CD4-positive, alpha-beta T cell treated with Interleukin-1 beta for 1 hour (primary cell): Measurements from ENCODE around the gene ACER3.
"Not testable (repeated sequence)": the region's sequence is repeated elsewhere in the genome, so short reads cannot be mapped to it uniquely, and the experiment has no call there.

Source experiments
- DNase-seq, 2 donors: peaks; one replicate each; pipeline ENCODE4 v3.0.0-alpha.2; 2020 to 2022

Gene ACER3

DNA sequence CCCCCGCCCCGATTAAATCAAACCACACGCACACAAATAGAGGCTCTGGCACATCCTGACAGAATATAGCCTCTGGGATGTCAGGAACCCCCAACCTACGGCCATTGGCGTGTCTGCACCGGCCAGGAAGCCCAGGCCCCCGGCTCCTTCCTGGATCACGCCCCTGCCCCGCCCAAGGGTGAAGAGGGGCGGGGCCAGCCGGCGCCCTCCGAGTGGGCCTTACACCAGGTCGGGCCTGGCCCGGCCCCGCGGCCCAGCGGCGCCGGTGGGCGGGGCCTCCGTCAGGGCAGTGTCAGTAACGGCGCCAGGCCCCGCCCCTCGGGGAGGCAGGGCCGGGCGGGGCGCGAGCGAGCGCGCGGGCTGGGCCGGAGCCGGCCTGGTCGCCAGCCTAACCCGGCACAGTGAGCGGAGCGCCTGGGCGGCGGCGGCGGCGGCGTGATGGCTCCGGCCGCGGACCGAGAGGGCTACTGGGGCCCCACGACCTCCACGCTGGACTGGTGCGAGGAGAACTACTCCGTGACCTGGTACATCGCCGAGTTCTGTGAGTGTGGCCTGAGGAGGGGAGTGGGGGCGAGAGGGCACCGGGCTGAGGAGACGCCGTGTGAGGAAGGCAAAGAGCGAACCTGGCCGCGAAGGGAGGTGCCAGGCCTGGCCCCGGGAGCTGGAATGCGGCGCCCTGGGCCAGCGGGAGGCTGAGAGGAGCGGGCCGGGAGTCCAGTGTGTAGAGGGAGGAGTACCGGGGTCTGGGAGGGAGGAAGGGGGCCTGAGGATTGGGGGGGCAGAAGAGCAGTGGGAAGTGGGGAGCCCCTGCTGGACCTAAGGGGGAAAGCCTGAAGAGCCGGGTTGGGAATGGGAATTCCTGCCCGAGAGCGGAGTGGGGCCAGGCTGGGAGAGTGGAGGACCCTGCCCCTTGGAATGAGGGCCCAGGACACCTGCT is at the start of gene ACER3:
Gene ACER3, plus strand, starts transcription at position 380 of the 937 bp plus-strand sequence. Its CDS starts 59 bp downstream, at position 439.
- peak; percentile 87 to 92 for DNase-seq

DNA sequence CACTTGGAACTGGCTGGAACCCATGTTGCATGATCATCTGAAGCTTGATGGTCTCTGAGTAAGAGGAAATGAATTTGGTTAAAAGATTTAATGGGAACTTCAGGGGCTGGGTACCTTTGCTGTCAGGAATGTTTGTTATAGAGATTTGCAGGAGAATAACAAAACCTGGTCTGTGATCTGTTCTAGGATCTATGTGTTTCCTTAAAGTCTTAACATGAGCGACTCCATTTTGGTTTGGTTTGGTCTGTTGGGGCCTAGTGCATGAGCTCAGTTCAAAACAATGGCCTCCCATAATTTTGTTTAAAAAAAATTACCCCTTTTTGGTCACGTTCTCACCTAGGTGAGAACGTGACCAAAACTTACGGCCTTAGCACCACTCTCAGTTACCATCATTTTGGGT is 49.5 kb upstream of the ACER3 start:
- no peak for DNase-seq

DNA sequence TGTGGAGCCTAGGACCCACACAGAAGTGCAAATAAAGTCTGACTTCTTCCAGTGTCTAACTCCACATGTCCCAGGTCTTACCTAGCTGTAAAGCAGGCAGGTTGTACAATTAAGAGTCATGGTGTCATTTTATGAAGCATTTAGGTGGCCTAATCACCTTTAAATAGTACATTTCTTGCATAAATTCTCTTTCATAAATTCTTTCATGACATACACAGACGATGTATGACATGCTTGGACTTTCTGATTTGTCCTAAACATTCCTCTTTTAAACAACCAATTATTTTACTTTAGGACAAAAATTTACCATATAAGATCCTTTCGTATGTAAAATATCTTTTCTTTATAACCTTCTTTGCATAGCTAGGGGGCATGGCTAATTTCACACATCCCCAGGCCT is 46.3 kb upstream of the ACER3 start:
- DNase-seq = no peak

DNA sequence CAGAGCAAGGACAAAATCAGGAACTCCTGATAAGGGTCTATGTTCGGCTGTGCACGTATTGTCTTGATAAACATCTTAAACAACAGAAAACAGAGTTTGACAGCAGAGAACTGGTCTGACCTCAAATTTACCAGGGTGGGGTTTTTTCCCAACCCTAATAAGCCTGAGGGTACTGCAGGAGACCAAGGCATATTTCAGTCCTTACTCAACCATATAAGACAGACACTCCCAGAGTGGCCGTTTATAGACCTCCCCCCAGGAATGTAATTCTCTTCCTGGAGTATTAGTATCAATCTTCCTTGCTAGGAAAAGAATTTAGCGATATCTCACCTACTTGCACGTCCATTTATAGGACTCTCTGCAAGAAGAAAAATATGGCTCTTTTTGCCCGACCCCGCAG is 45.0 kb upstream of the ACER3 start:
- DNase-seq = not testable (repeated sequence)

DNA sequence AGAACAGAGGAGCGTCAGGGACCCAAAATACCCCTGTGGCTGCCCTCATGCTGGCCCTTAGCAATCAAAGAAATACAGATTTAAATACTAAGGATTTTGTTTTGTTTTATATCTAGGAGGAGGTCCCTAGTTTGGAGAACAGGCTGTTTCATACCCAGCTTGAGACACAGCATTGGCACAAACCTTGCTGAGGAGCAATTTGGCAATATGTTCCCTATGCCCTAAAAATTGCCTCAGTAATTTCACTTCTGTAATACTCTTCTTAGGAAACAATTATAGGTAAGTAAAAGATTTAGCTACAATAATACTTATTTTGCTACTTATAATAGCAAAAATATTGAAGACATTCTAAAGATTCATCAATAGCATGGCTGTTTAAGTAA is 40.5 kb upstream of the ACER3 start:
- DNase-seq = no peak

DNA sequence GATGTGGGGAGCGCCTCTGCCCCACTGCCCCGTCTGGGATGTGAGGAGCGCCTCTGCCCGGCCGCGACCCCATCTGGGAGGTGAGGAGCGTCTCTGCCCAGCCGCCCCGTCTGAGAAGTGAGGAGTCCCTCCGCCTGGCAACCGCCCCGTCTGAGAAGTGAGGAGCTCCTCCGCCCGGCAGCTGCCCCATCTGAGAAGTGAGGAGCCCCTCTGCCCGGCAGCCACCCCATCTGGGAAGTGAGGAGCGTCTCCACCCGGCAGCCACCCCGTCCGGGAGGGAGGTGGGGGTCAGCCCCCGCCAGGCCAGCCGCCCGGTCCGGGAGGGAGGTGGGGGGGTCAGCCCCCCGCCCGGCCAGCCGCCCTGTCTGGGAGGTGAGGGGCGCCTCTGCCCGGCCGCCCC is 39.3 kb upstream of the ACER3 start:
- DNase-seq = not testable (repeated sequence)

DNA sequence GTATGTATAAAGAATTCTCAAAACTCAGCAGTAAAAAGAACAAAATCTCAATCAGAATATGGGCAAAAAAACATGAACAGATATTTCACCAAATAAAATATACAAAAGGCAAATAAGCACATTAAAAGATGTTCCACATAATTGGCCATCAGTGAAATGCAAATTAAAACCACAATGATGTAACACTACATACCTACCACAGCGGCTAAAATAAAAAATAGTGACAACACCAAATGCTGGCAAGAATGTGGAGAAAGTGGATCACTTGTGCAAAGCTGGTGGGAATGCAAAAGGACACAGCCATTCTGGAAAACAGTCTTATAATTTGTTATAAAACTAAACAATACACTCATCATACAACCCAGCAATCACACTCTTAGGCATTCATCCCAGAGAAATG is 38.3 kb upstream of the ACER3 start:
- no peak for DNase-seq

DNA sequence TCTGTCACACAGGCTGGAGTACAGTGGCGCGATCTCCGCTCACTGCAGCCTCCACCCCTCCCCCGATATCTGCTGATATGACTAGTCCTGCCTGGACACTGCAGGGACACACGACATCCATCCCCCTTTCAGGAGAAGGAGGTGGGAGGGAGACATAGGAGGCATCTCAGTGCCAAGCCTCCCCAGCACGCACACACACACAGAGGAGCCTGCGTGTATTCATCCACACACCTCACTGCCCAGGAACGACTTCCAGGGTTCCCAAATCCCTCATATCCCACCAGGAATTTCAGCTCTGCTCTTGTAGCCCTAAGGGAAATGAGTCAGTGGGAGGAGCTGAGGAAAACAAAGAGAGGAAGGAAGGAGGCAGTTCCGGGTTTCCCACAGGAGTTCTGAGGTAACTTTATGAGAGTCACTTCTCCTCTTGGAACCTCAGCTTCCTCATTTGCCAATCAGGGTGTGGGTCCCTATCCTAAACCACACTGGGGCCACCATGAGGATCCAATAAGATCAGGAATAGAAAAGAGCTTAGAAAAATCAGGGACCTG is 37.2 kb upstream of the ACER3 start:
- DNase-seq = no peak

DNA sequence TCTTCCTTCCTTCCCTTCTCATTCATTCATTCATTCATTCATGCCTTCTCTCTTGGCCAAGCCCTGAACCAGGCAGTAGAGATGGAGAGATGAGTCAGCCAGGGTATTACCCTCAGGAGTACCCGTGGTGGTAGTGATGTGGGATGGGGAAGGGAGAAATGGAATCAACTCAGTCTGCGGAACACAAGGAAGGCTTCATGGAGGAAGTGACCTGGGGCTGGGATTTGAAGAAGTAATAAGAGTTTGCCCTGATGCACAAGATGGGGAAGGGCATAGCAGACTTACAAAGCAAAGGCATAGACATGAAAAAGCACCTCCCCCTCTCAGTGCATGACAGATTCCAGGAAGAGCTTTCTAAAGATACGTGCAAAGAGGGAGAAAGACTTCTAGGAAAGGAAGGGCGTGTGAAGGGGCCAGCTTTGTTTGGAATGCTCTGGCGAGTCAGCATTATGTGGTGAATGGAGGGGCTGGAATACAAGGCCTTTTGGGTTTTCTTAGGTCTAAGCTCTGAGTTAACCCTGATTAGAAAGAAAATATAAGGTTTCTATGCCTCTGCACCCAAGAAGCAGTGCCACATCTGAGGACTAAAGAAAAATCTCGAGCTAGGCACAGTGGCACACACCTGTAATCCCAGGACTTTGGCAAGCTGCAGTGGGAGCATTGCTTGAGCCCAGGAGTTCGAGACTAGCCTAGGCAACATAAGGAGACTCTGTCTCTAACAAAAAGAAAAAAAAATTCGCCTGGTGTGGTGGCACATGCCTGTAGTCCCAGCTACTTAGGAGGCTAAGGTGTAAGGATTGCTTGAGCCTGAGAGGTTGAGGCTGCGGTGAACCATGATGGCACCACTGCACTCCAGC is 36.4 kb upstream of the ACER3 start:
- DNase-seq = no peak

DNA sequence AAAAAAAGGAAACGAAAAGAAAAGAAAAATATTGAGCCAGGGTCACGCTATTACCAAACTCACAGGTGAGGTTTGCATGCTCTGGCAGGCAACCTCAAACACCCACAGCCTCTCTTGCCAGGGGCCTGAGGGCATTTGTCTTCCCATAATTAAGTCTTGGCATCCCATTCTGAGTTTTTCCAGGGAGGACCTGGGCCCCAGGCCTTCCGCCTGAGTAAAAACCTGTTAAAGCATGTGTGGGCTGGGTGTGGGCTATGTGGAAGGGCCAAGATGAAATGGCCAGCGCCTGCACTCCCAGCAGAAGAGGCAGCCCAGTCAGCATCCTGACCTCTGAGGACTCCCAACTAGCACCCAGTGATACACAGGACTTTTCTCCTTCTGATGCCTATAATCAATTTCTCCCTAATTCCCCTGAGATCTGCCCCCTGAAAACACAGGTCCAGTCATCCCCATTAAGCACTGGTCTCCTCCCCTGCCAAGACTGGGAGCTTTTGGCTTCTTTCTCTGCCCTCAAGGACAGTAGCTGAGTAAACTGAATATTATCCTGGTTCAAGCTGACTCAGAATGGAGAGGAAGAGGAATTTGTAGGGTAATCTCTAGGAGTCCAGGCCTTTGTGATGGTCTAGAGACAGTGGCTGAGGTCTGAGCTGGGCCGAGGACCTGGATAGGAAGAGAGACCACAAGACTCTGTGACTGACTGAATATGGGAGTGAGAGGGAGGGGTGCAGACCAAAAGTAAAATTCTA is 35.6 kb upstream of the ACER3 start:
- DNase-seq = no peak

DNA sequence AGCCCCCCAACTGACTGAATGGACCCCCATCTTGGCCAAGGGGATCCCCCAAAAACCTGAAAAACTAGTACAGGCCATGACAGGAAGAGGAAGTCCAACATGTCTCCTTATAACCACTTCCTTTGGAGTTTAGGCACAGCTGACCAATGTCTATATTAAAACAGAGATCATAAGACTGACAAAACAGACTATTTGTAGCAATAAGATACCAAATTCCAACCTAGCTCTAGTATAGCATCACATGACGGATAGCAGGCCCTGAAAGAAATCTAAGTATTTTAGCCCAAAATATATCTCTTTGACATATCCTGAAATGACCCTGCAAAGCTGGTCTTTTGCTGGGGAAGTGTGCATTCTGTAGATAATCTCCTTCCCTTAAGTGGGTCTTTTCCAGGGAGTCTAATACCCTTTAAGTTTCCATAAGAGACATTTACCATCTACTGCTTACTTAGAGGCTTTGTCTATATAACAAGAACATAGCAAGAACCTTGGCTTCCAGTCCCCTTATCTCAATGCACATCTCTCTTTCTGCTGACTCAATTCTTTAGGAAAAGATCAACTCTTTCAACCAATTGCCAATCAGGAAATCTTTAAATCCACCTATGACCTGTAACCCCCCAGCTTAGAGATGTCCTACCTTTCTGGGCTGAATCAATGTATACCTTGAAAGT is 34.9 kb upstream of the ACER3 start:
- no peak for DNase-seq

DNA sequence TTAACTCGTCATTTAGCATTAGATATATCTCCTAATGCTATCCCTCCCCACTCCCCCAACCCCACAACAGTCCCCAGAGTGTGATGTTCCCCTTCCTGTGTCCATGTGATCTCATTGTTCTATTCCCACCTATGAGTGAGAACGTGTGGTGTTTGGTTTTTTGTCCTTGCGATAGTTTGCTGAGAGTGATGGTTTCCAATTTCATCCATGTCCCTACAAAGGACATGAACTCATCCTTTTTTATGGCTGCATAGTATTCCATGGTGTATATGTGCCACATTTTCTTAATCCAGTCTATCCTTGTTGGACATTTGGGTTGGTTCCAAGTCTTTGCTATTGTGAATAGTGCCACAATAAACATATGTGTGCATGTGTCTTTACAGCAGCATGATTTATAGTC is 34.2 kb upstream of the ACER3 start:
- DNase-seq = not testable (repeated sequence)

DNA sequence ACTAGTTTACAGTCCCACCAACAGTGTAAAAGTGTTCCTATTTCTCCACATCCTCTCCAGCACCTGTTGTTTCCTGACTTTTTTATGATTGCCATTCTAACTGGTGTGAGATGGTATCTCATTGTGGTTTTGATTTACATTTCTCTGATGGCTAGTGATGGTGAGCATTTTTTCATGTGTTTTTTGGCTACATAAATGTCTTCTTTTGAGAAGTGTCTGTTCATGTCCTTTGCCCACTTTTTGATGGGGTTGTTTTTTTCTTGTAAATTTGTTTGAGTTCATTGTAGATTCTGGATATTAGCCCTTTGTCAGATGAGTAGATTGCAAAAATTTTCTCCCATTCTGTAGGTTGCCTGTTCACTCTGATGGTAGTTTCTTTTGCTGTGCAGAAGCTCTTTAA is 33.7 kb upstream of the ACER3 start:
- not testable (repeated sequence) for DNase-seq

DNA sequence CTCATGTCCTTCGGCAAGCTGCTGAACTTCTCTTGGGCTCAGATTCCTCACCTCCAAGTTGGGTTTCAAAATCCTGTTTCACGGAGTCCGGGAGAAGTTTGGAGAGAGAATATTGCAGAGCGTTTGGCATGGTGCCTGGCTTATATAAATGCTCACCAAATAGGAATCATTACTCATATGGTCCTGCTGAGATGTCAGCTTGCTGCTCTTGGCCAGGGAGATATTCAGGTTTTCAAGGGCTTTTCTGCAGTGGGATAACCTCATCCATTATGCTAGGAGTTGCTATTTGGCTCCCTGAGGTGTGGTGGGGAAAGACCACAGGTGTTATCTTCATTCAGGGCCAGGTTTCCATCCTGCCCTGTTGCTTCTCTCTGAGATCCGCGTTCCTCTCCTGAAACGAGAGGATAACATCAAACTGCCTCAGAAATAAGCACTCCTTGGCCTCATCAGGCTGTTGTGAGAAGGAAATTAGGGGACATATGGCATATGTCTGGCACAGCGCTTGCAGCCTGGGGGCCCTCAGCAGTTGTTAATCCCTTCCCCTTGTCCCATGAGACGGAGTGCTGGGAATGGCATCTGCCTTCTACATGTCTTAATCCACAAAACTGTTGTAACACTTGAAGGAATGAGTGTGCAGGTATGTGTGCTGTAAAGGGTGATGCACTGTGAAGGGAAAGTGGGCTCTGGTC is 29.9 kb upstream of the ACER3 start:
- no peak for DNase-seq

DNA sequence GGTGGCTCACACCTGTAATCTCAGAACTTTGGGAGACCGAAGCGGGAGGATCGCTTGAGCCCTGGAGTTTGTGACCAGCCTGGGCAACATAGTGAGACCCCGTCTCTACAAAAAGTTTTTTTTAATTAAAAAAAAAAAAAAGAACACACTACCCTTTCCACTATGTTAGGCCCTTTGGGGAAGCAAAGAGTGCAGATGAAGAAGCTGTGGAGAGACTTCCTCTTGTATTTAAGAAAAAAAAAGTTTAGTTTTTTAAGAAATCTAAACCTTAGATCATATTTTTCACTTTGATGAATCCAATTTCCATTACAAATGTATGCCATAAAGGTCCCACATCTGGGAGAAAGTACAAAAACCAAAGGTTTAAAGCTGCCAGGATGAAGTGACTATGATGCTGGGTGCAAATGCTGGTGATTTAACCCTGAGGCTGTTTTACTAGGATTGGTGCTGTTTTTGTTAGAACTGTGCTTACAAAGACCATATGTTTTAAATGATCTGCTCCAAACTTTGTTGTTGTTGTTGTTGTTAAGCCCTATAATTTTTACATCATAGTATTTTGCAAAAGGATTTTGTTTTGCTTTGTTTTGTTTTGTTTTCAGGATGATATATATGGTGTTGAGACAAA is 28.9 kb upstream of the ACER3 start:
- no peak for DNase-seq

DNA sequence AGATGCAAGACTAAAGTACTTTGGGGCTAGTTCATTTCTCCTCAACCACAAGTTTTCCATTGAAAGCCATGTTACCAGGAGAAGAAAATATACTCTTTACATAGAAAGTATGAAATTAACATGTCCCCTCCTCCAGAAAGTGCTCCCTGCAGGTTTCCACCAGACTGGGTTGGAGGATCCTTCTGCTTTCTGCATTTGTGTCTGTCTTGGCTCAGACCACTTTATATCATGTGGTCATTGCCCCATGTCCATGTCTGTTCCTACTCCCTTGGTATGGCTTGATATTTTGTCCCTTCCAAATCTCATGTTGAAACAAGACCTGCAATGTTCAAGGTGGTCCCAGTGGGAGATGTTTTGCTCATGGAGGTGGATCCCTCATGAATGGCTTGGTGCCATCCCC is 28.4 kb upstream of the ACER3 start:
- DNase-seq = no peak

DNA sequence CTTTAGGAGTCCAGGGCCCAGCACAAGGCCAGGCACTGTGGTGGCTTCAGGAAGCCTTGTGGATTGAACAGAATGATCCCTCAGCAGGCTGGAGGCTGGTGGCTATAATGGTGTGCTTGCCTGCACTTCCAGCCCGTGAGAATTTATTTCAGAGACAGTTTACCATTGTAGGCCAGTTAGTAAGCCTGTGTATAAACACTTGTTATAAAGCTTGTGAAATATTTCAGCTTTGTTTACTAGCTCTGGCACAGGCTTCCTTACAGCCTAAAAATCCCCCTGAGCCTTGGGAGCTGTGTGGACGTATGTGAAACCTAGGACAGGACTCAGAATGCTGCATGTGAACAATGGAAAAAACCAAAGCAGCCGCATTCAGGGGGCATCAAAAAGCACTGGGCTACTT is 26.6 kb upstream of the ACER3 start:
- DNase-seq = no peak

DNA sequence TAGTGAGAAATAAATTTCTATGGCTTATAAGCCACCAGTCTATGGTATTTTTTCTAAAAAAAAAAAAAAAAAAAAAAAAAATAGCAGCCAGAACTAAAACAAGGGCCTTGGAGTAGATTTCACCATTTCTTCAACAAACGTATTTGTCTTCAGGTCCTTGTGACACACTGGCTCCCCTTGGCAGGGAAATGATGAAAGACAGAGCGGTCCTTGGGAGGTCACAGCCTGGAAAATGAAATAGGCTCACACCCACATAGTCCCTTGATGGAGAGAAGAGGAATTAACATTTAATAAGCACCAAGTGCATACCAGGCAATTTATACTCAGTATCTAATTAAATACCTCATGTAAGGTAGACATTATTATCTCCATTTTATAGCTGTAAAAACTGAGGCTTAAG is 25.7 kb upstream of the ACER3 start:
- no peak for DNase-seq

DNA sequence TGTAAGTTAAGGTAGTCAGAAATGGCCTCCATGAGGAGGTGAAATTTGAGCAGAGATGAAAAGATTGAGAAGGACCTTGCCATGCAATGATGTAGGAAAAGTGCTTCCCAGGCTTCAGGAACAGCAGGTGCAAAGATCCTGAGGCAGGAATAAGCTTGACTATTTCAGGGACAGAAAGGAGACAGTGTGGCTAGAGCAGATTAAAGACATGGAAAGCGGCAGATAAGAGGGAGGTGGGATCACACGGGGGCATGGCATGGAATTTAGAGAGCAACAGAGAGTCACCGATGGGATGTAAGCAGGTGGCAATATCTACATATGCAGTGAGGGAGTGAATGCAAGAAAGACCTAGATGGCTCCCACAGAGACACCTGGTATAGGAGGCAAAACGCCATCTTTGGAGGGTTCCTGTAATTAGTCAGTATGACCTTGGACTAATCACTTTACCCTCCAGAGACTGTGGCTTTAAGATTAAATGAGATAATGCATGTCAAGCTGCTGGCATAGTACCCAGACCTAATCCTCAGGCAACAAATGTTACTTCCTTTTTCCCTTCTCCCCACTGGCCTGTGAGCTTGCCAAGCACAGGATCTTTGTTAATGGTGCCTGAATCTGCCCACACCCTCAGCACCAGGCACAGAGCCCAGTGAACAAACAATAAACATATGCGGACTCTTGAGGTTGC is 24.6 kb upstream of the ACER3 start:
- DNase-seq = no peak

DNA sequence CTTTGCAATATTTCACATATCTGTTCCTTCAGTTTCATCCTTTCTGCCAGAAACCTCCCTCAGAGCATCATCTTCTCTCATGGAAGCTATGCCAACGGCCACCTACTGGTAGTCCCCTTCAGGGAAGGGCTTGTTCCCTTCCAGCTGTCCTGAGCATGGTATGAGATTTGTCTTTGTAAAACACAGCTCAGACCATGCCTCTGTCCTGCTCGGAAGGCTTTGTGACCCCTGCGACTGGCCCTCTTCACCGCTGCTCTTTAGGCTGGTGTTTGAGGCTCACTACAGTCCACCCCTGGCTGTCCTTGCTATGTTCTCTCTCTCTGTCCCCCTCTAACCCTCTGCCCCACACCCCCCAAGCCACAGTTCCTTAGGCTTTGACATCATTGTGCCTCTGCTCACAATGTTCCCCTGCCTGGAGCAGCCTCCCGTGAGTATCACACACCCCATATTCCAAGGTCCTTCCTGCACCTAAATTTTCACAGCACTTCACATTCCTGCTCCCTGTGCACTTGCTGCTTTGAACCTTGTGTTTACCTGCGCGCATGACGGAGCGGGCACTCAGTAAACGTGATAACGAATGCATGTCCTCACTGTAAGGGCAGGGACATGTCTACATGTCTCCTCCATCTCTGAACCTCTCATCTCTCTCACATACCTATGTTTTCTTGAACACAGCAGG is 24.0 kb upstream of the ACER3 start:
- DNase-seq = no peak
